ENCODE results near the gene BLOC1S2.

GRCh38 chr10:100254191-100254590 lies 32.3 kb downstream of the BLOC1S2 start:
- TF ChIP-seq CTCF (IDR thresholded peaks at IDR 0.05) (no peak), POLR2A (IDR thresholded peaks at IDR 0.05) (no peak), EP300 (IDR thresholded peaks at IDR 0.05) (no peak), POLR2AphosphoS5 (IDR thresholded peaks at IDR 0.05) (no peak)

Data from upper lobe of left lung (tissue), 4 donors.